LNCaP clone FGC (cell line): ENCODE measurements around the gene BRIP1.

Source experiments
- DNase-seq: peaks from one replicate; pipeline ENCODE4 v3.0.0-alpha.2; 2011; ENCODE audit warnings: low read depth
- H3K4me3 ChIP-seq: 2 replicates; pipeline ENCODE4 v1.5.1; 2011; ENCODE audit warnings: mild to moderate bottlenecking, low read depth, low read length, control low read depth
- CTCF ChIP-seq: IDR thresholded peaks from 2 replicates; pipeline ENCODE4 v1.5.1; 2012; ENCODE audit warnings: mild to moderate bottlenecking; ENCODE audit not compliant: control insufficient read depth, insufficient read depth; ENCODE audit errors: extremely low read depth

The BRIP1 gene

GRCh38 chr17:61646482-61646881 lies 216.8 kb downstream of the BRIP1 start:
- no peak for DNase-seq
- no peak overlapping the region for H3K4me3 ChIP-seq
- no peak for TF ChIP-seq CTCF

GRCh38 chr17:61645920-61646319 lies 217.4 kb downstream of the BRIP1 start:
- no peak for TF ChIP-seq CTCF
- no peak for DNase-seq
- no peak overlapping the region for H3K4me3 ChIP-seq

GRCh38 chr17:61644800-61645774 lies 218.2 kb downstream of the BRIP1 start:
- no peak for TF ChIP-seq CTCF
- peak; percentile 54 for DNase-seq
- H3K4me3 ChIP-seq = no peak overlapping the region

- H3K4me3 ChIP-seq = no peak overlapping the region
- no peak for TF ChIP-seq CTCF
- no peak for DNase-seq
These were observed 220.6 kb downstream of the BRIP1 start for GRCh38 chr17:61642768-61643167.

- no peak for TF ChIP-seq CTCF
- no peak for DNase-seq
- no peak overlapping the region for H3K4me3 ChIP-seq
These were observed 221.6 kb downstream of the BRIP1 start for GRCh38 chr17:61641715-61642114.

GRCh38 chr17:61641084-61641483 lies 222.2 kb downstream of the BRIP1 start:
- no peak overlapping the region for H3K4me3 ChIP-seq
- TF ChIP-seq CTCF = no peak
- no peak for DNase-seq
